Brain microvascular endothelial cell (primary cell): Measurements from ENCODE around the gene TVP23C.

ENCODE experiments used
- DNase-seq: peaks from one replicate; pipeline ENCODE4 v3.0.0-alpha.2; 2020
- H3K27ac ChIP-seq: fragments of 250-450 bp; sonication (Bioruptor Pico); 2 replicates; pipeline ENCODE4 v1.5.1; 2020; ENCODE audit warnings: mild to moderate bottlenecking, moderate library complexity
- H3K27me3 ChIP-seq: fragments of 250-450 bp; sonication (Bioruptor Pico); replicated peaks from 2 replicates; pipeline ENCODE4 v1.5.1; 2020; ENCODE audit warnings: mild to moderate bottlenecking
- H3K36me3 ChIP-seq: fragments of 250-450 bp; sonication (Bioruptor Pico); replicated peaks from 2 replicates; pipeline ENCODE4 v1.5.1; 2020; ENCODE audit warnings: mild to moderate bottlenecking
- H3K4me3 ChIP-seq: 2 replicates; pipeline ENCODE4 v1.5.1; 2011; ENCODE audit warnings: low read depth, mild to moderate bottlenecking, control low read depth, low read length, moderate library complexity
- CTCF ChIP-seq: IDR thresholded peaks from 2 replicates; pipeline ENCODE4 v1.5.1; 2011; ENCODE audit warnings: low read depth, mild to moderate bottlenecking, moderate library complexity, low read length, control low read depth, inconsistent platforms; ENCODE audit errors: missing control alignments
- in situ Hi-C: cut with HindIII; loops from 2 replicates; pipeline ENCODE4 v1.10.0; 2017; ENCODE audit warnings: low sequenced_read_pairs, low pct_ligation_motif_present

TVP23C gene

GRCh38 chr17:15496735-15497670 is 66.3 kb downstream of the TVP23C start:
- no peaks in the 10 kb centered on the region for H3K27me3 ChIP-seq
- H3K27ac ChIP-seq = no peak overlapping the region
- no peak overlapping the region for H3K4me3 ChIP-seq
- DNase-seq = no peak
- in situ Hi-C loops = loop anchor here (25.0 kb wide), 1 partner anchor 210 kb away; no protein-coding TSS in a partner anchor
- no peak for TF ChIP-seq CTCF
- no peaks in the 10 kb centered on the region for H3K36me3 ChIP-seq

GRCh38 chr17:15494821-15495220 is 68.5 kb downstream of the TVP23C start:
- in situ Hi-C loops = loop anchor here (25.0 kb wide), 1 partner anchor 208 kb away; no protein-coding TSS in a partner anchor
- no peak for DNase-seq
- H3K27ac ChIP-seq = no peak overlapping the region
- H3K27me3 ChIP-seq = no peaks in the 10 kb centered on the region
- no peak for TF ChIP-seq CTCF
- H3K4me3 ChIP-seq = no peak overlapping the region
- no peaks in the 10 kb centered on the region for H3K36me3 ChIP-seq

- H3K27ac ChIP-seq = no peak overlapping the region
- H3K4me3 ChIP-seq = no peak overlapping the region
- DNase-seq = no peak
- H3K36me3 ChIP-seq = no peaks in the 10 kb centered on the region
- H3K27me3 ChIP-seq = no peaks in the 10 kb centered on the region
- in situ Hi-C loops = loop anchor here (25.0 kb wide), 1 partner anchor 206 kb away; no protein-coding TSS in a partner anchor
- TF ChIP-seq CTCF = no peak
These were observed 69.6 kb downstream of the TVP23C start for GRCh38 chr17:15493693-15494035.

- no peak for DNase-seq
- no peak overlapping the region for H3K27ac ChIP-seq
- TF ChIP-seq CTCF = no peak
- in situ Hi-C loops = loop anchor here (25.0 kb wide), 1 partner anchor 206 kb away; no protein-coding TSS in a partner anchor
- no peaks in the 10 kb centered on the region for H3K27me3 ChIP-seq
- no peak overlapping the region for H3K4me3 ChIP-seq
- H3K36me3 ChIP-seq = no peaks in the 10 kb centered on the region
These were observed 70.2 kb downstream of the TVP23C start for GRCh38 chr17:15492791-15493692.

- no peaks in the 10 kb centered on the region for H3K36me3 ChIP-seq
- in situ Hi-C loops = loop anchor here (25.0 kb wide), 1 partner anchor 205 kb away; no protein-coding TSS in a partner anchor
- no peak for DNase-seq
- TF ChIP-seq CTCF = no peak
- H3K27ac ChIP-seq = no peak overlapping the region
- H3K27me3 ChIP-seq = no peaks in the 10 kb centered on the region
- H3K4me3 ChIP-seq = no peak overlapping the region
These were observed 71.1 kb downstream of the TVP23C start for GRCh38 chr17:15492186-15492585.
